ENCODE data around the gene NDUFS1.
A peak's percentile ranks its signal among the peaks of the same experiment; 100 is the strongest.
"Not testable (repeated sequence)": the region's sequence is repeated elsewhere in the genome, so short reads cannot be mapped to it uniquely, and the experiment has no call there.

The NDUFS1 gene

DNA sequence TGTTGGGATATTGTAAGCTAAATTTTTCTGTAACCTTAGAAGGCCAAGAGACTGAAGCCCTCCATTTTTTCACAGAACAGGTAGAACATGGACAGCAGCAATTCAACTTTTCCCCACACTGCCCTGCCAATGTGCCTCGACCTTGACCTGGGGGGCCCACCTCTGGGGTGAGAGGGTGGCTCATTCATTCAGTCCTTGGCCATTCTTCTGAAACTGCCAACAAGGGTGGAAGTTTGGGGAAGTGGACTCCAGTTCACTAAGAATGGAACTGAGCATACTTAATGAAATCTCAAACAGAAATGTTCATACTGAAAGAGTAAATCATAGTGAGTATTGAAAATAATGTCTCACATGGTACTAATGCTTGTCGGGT lies 1.5 kb upstream of the NDUFS1 start:
- no peak for DNase-seq

DNA sequence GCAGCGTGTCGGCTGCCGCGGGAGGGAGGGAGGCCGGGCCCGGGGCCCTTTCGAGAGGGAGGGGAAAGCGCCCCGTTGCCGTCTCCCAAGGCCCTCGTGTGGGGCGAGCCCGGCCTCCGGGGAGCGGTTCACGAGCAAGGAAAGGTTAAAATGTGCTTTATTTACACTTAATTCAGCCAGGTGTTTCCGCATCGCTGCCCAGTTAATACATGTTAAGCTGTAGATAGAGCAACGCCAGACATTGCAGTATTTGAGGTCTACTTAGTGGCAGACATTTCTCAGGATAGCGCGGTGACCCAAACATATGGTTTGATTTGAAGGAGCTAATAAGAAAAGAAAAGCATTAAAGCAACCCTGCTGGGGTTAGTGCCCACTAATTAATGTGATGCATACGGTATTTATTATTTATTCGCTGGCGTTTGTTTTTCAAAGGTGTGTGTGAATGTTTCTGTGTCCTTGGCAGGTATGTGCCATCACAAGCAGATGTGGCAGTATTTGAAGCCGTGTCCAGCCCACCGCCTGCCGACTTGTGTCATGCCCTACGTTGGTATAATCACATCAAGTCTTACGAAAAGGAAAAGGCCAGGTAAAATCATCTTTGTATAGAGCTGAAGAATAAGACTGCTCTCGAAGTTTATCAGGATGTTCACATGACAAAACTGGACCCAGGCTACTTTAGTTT lies 1.0 kb upstream of the NDUFS1 start:
- no peak for DNase-seq

DNA sequence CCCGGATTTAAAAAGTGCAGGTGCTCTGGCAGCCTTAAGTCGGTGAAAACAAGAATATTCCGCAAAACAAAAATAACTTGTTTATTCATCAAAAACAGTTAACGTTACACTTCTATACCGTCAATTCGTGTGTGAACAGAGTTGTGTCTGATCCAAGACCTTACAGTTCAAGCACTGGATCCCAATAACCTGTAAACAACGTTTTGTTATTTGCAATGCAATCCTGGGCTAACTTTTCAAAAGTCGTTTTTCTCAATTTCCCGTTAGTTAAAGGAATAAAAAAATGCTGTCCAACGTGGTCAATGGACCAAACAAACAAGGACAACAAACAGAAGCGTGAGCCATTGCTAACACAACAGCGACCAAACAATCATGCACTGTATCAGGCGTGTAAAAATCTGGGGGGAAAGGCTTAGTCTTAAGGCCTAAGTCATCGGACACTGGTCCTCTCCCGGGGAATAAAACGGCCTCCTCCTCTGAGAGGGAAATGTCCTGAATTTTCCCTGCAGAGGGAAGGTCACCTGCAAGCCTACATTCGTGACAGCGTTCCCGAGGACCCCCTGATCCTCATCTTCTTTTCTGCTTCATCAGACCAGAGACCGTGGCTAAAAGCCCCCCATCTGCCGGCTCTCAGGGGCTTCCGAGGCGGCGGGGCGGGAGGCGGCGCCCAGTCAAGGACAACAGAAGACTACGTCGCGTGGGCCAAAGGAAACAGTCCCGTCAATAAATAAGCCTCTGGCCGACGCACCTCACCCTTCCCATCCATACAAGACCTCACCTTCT lies 490 bp downstream of the NDUFS1 start:
- peak; percentile 51 for DNase-seq

DNA sequence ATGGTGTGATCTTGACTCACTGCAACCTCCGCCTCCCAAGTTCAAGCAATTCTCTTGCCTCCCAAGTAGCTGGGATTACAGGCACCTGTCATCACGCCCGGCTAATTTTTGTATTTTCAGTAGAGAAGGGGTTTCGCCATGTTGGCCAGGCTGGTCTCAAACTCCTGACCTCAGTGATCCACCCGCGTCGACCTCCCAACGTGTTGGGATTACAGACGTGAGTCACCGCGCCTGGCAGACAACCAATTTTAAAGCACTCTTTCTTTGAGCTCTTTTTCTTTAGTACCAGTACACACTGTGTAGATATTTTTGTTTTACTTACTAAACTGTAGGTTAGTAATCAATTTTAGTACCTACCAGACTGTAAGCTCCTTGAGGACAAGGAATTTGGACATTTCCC lies 2.2 kb downstream of the NDUFS1 start:
- not testable (repeated sequence) for DNase-seq

DNA sequence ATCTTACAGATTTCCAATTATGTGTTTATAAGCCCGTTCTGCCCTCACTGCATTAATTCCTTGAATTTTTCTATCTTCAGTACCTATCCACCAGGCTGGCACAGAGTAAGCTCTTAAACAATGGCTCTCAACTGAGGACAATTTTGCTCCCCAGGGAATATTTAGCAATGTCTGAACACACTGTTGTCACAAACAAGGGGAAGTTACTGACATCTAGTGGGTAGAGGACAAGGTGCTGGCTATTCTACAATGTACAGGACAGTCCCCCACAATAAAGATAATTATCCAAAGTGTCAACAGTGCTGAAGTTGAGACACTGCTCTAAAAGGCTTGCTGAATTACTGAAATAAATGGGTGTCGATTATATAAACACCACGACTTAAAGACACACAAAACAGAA lies 5.0 kb downstream of the NDUFS1 start:
- DNase-seq: peak; percentile 64

DNA sequence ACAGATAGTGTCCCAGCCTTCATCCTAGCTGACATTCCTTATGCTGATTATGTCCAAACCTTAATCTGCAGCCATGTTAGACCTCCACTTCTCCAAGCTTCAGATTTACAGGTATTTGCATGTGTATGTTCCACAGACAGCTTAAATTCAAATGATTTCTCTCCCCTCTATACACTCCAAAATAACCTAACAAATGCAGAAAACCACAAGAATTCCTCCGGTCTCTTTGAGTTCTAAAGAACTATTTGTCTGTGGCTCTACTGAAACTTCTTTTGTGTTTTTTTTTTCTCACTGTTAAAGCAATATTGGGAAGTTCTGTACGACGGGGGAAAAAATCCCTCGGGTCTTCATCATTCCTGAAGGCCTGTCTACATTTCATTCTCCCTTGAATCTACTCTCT lies 8.6 kb downstream of the NDUFS1 start:
- no peak for DNase-seq

DNA sequence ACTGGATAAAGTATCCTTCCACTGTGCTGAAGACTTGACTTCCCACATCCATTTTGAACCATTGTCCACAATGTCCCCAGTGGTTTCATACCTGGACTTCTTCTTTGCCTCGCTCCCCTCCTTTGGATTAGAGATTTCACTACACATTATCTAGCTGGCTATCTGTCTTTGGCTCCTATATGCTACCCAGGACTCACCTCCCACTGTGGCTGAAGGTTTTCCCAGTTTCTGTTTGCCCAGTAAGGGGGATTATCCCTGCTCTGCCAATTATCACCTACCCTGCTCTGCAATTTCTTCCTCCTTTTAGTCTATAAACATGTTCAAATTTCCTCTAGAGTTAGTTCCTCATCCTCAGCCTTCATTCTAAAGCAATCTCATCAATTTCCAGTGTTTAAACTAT lies 9.1 kb downstream of the NDUFS1 start:
- no peak for DNase-seq

DNA sequence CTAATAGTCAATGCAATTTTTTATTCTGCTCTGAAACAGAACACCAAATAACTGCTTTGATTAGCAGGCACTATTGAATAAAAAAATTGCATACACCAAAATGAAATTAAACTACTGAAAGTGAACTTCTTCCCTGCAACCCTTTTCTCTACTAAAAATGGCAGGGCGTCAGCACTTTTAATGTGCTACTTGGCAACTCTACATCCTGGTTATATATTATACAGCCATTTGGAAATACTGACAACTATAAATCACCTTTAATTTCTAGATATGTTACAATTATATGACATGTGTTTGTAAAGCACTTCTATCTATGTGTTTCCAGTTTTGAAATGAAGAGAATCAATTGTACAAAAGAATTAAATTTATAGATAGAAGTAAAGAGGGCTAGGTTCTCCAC lies 9.9 kb downstream of the NDUFS1 start:
- no peak for DNase-seq

DNA sequence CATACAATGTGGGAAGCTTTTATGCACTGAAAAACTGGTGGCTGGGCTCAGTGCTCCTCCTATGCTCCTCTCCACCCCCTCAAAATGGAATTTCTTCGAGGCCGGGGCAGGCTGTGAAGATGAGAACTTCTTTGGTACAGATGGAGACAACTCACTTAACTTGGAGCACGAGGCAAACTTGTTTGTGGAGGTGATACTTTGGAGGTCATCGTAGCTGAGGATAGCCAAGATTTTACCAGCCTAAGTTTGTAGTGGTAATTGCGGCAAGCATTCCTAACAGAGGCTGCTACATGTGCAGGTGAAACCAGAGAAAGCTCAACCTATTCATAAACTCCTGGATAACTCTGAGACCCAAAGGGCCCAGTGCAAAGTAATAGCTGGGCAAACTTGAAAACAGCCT lies 13.6 kb downstream of the NDUFS1 start:
- DNase-seq: no peak

DNA sequence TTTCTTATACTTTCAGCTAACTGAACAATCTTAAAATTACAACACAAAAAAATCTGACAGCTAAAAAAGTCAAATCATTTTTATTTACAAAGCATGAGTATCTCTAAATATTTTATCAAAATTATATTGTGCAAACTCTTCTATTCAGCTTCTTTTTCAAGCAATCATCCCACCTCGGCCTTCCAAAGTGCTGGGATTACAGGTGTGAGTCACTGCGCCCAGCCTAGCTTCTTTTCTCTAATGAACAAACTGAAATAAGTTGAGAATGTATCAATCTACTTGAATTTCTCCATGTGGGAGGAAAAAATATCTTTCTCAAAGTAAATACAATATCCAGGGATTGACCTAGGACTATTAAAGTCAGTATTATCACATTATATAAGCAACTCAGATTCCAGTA lies 14.9 kb downstream of the NDUFS1 start:
- no peak for DNase-seq

DNA sequence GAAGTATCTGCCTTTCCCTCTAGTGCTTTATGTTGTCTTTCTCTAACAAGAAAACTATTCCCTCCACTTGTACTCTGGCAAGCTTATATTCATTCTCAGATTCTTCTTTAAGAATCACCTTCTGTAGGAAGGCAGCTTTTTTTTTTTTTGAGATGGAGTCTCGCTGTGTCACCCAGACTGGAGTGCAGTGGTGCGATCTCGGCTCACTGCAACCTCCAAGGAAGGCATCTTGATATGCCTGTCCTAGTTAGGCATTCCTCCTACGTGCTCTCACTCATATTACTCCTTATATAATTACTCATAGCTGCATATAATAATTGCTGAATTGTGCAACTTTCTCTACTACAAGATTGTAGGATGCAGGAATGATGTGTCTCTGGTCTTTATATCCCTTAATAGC lies 15.8 kb downstream of the NDUFS1 start:
- DNase-seq: no peak

DNA sequence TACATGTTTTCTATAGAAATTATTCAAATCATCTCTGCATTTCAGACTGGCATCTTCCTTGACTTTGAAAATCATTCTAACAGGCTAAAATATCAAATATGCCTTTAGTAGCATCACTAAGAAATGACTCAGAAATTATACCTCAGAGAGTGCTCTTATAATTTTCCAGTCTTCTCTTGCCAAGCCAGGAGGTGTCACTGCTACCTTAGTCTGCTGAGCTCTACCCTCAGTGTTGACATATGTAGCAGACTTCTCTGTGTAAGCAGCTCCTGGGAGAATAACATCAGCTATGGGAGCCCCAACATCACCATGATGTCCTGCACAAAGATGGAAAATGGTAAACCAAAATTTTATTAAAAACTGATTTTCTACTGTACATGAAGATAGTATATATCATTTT lies 31.6 kb downstream of the NDUFS1 start:
- DNase-seq: peak; percentile 42

DNA sequence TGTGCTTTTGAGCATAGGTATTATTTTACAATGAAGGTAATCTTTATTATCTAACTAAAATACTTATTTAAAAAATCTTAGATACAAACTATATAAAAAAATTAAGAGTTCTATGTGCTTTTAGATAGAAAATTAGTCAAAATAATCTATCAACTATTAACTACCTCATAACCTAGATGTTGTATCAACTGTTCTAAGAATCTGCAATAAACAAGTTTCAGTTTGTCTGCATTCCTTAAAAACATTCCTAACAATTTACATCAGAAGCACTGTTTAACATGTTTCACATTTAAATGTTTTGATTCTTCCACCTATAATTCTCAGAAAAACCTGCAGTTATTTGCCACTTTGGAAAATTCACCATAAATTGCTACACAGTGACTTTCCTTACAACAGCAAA lies 33.3 kb downstream of the NDUFS1 start:
- no peak for DNase-seq

DNA sequence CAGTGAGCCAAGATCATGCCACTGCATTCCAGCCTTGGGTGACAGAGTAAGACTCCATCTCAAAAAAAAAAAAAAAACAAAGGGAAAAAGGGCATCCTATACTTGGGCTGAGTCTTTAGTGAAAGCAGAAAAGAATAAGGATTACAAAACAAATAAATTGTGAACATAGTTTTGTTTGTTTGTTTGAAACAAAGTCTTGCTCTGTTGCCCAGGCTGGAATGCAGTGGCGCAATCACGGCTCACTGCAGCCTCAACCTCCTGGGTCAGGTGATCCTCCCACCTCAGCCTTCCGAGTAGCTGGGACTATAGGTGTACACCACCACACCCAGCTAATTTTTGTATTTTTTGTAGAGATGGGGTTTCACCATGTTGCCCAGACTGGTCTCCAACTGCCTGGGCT lies 36.7 kb downstream of the NDUFS1 start:
- not testable (repeated sequence) for DNase-seq

DNA sequence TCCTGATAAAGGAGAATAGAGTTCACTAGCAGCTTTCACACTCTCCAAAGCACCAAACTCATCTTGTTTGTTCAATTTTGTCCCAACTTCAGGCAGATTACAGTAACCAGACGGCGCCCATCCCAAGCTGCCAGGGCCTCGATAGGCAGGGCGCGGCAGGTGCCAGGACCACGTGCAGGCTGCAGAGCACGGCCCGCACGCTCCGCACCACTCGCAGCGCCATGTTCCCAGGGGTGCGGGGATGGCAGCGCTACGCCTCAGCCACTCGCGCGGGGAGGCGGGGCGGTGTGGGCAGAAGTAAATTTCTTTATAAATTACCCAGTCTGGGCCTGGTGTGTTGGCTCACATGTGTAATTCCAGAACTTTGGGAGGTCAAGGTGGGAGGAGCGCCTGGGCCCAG lies 43.0 kb downstream of the NDUFS1 start:
- DNase-seq: no peak

DNA sequence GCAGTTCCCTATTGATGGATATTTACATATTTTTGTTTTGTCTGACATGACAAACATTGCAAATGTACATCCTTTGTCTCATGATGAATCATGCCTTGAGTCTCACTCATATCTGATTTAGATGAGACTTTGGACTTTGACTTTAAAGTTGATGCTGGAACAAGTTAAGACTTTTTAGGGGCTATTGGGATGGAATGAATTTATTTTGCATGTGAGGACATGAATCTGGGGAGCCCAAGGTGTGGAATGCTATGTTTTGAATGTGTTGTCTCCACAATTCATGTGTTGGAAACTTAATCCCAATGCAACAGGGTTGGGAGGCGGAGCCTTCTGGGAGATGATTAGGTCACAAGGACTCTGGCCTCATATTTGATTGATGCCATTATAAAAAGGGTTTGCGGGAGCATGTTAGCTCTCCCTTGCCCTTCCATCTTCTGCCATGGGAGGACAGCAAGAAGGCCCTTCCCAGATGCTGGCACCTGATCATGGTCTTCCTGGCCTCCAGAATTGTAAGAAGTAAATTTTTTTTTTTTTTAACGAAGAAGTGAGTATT lies 44.1 kb downstream of the NDUFS1 start:
- DNase-seq: no peak

DNA sequence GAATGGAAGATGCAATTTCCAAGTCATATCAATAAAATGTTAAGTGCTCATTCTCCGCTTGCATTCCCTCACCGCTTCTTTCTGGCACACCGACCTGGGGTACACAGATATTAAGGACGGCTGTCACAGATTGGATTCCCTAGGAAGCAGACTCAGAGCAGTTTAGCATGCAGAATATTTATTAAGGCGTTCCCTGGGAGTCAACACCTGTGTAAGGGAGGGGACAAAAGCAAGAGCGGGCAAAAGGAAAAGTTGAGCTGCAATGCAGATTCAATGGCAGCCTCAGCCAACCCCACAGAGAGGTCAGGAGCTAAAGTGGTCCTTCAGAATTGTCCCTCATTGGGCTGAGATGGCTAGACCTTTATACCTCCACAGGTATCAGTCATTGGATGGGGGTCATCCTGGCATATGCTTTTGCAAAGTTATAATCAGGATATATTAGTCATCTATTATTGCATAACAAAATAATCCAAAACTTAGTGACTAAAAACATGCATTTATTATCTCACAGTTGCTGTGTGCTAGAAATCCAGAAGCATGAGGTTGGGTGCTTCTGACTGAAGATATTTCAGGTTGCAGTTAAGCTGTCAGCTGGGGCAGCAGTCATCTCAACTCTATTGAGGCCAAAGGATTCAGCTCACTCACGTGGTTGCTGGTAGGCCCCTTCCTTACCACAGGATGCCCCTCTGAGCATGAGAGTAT lies 46.2 kb downstream of the NDUFS1 start:
- no peak for DNase-seq

DNA sequence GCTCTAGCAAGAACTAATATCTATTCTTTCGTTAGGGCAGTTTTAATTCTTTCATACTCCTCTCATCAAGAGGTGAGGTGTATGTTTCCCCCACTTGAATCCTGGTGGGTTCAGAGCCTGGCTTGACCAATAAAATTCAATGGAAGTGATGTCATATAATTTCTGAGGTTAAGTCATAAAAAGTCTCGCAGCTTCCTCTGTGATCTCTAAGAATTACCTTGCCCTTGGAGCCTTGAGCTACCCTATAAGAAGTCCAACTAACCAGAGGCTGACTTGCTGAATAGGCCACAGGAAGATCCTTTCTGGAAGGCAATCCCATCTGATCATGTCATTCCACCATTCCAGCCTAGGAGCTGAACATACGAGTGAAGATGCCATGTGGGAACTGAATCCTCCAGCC lies 47.1 kb downstream of the NDUFS1 start:
- no peak for DNase-seq

DNA sequence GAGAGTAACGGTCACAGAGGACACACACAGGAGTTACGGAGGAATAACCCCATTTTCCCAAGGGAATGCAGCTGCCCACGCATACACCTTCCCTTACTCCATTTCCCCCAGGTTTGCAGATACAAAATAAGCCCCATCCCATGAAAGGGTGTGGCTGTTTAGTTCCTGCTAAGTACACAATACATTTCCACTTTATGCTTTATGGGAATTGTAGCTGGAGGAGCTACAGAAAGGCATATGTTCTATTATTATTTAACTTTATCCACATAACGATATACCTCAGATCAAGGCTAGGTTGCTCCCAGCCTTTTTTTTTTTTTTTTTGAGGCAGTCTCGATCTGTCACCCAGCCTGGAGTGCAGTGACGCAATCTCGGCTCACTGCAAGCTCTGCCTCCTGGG lies 50.5 kb downstream of the NDUFS1 start:
- no peak for DNase-seq

DNA sequence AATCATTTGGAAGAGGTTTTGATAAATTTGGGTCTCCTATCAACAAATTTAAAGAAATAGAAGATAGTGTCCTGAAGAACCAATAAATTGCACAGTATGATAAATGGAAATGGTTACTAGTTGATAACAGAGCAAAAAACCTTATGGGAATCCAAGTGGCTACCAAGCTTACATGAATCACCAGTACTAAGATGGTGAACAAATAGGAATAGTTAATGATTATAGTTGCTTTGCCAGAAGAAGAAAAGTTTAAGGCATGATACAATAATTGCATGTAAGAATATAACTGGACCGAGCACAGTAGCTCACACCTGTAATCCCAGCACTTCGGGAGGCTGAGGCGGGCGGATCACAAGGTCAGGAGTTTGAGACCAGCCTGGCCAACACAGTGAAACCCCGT lies 53.7 kb downstream of the NDUFS1 start:
- no peak for DNase-seq

DNA sequence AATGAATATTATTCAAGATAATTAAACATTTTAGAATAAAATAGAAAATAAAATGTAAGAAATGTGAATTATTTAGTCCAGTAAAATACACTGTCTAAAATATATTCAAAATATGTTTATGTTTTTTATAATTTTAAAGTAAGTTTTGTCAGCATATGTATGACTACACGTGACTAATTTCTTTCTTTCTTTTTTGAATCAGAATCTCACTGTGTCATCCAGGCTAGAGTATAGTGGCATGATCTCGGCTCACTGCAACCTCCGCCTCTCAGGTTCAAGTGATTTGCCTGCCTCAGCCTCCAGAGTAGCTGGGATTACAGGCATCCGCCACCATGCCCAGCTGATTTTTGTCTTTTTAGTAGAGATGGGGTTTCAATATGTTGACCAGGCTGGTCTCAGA lies 54.2 kb downstream of the NDUFS1 start:
- no peak for DNase-seq

DNA sequence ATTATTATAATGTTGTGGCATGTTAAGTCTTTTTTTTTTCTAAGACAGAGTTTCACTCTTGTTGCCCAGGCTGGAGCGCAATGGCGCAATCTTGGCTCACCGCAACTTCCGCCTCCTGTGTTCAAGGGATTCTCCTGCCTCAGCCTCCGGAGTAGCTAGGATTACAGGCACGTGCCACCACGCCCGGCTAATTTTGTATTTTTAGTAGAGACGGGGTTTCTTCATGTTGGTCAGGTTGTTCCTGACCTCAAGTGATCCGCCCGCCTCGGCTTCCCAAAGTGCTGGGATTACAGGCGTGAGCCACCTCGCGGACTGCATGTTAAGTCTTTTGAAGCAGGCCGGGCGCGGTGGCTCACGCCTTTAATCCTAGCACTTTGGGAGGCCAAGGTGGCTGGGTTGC lies 60.4 kb downstream of the NDUFS1 start:
- not testable (repeated sequence) for DNase-seq

DNA sequence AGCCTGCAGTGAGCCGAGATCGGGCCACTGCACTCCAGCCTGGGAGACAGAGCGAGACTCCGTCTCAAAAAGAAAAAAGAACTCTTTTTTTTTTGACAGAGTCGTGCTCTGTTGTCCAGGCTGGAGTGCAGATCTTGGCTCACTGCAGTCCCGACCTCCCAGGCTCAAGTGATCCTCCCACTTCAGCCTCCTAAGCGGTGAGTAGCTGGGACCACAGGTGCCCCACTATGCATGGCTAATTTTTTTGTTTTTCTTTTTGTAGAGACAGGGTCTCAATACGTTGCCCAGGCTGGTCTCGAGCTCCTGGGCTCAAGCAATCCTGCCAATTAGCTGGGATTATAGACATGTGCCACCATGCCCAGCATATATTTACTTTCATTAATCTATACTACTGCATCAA lies 60.8 kb downstream of the NDUFS1 start:
- no peak for DNase-seq

DNA sequence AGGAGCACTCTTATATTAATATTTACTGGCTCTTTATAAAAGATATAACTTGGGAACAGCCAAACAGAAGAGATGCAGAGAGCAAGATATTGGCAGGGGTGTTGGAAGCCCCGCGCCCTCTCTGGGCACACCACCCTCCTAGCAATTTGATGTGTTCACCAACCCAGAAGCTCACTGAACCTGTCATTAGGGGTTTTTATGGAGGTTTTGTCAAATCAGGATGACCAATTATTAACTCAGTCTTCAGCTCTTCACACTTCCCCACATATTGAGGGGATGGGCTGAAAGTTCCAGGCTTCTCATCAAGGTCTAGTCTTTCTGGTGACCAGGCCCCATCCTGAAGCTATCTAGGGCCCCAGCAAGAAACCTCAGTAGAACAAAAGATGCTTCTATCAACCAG lies 62.4 kb downstream of the NDUFS1 start:
- DNase-seq: no peak

All from hematopoietic multipotent progenitor cell treated with erythropoietin and hydrocortisone succinate and interleukin-3 and kit ligand, for 4 days (in vitro differentiated cells).